Midbrain (tissue), 1 donor: ENCODE measurements around the gene SNED1.

Source experiments
- DNase-seq: peaks from one replicate; lab custom pipeline; 2025; lab: John Stamatoyannopoulos, UW

Gene SNED1

DNA sequence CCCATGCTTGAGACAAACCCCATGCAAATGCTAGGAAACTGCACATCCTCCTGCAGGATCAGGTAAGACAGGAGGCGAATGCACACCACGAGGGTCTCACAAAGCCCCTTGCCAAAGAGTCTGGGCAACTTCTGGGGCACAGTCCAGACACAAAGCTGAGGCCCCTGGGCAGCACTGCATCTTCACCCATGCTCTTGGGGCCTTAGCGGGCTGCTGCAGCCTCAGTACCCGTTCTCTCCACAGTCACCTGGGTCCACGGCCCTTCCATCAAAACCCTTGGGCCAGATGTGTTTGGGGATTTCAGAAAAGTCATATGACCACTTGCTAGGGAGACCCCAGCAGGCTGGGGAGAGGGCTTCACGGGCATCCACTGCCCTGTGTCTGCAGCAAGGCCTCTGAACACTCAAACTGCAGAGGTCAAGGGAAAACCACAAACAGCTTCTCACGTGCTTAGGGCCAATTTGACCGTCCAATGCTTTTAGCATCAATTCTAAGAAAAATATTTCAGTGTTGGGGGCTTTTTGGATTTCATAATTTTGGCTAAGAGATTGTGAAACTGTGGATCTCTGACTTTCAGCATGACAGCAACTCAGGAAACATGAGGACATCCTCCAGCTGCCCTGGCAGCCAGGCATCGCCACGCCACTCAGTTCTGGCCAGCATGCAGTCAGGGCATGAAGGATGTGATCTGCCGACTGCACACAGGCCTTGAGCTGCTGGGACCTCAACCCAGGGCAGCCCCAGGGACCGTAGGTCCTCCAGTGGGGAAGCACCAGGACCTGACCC, 130.9 kb downstream of the SNED1 start:
- no peak for DNase-seq

DNA sequence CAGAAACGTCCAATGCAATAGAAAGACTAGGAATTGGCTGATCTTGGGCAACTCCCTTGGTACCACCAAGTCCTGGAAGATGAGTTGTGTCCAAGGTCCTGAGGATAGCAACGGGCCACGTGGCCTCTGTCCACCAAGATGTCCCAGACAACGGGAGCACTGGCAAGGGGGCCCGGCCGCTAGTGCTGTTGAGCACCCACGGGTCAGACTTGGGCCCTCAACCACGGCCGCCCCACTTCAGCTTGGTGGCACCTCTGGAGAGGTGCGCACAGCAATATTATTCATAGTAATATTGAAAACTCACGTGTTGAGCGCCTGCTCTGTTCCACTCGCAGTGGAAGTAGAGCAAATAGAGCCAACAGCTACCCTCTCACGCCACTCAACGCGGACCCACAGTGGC, 131.9 kb downstream of the SNED1 start:
- DNase-seq: no peak

DNA sequence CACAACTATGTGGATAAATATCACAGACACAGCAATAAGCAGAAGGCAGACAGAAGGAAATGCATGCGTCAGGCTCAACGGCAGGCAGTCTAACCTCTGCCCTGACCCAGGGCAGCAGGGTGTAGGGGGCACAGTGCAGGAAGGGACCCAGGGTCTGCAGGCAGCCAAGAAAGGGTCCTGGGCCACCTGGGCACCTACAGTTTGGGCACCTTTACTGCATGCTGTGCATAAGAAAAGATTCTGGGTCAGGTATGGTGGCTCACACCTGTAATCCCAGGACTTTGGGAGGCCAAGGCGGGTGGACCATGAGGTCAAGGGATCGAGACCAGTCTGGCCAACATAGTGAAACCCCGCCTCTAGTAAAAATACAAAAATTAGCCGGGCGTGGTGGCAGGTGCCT, 133.1 kb downstream of the SNED1 start:
- DNase-seq: no peak

DNA sequence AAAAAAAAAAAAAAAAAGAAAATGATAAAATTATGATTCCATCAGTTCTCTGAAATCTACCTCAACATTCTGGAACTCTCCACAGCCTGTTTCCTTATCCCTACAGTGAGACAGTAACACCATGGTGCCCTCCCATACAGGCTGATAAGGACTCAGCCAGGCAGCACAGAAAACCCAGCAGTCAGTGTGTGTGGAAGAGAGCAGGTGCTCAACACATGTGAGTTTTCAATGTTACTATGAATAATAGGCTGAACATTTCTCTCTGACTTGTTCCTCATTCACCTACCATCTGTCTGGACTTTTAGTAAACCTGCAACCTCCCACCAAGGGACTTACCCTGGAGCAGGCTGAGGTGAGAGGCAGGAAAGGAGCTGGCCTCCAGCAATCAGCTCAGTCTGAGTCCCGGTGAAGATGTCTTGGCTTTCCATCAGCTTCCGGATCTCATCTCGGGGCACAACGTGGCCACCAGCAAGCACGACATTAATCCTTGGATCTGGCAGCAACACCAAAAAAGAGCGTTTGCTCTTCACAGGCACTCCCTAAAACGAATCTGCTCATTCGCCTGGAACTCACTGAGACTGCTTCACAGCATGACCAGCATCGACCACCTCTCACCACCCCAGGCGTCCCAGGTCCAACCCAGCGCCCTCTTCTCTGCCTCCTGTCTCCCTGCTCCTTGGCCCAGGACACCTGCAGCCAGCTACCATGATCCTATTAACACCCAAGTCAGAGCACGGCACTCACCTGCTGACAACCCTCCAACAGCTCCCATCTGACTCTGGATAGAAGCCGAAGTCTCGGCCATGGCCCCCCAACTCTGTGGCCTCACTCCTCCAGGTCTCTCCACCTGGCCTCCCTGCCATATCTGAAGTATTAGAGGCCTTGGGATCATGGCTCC, 134.4 kb downstream of the SNED1 start:
- no peak for DNase-seq

DNA sequence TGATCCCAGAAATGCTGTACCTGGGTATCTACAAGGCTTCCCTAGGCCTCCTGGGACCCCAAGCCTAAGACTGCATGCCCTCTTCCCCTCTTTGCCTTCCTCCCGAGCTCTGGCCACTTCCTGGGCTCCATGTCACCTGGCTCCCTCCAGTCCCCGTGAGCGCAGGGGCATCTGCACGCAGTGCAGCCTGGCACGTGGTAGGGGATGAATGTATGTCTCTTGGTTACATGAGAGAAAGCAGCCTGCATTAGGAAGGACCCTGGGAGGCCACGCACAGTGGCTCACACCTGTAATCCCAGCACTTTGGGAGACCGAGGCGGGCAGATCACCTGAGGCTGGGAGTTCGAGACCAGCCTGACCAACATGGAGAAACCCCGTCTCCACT, 135.0 kb downstream of the SNED1 start:
- DNase-seq: no peak

DNA sequence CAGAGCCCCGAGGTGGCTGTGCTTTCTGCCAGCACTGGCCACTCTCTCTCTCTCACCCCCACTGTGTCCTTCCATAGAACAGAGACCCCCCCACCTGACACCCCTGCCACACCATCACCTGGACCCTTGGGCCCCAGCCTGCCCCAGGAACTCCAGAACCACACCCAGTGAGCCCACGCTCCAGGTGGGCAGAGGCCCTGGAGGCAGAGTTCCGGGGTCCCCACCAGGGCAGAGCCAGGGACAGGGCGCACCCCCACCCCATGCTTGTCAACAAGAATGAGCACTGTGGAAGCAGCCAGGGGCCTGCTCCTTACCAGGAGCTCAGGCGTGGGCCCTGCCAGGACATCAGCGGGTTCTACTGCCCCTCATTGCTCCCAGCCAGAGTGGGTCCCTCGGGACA, 136.3 kb downstream of the SNED1 start:
- no peak for DNase-seq

DNA sequence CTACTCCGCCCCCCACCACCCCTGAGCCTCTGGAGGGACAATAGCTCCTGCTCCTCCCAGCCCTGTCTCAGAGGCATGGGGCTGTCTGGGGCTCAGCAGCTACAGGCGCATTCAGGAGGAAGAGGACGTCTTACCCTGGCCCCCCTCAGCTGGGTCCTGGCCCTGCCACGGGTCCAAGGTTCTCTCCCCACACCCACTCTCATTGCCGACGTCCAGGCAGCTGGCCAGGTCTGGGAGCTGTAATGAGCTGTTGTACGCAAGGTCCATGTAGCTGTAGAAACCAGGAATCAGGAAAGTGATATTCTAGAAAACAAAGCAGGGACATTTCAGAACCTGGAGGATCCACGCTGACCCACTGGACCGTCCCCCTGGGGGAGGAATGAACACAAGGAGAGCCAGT, 137.3 kb downstream of the SNED1 start:
- DNase-seq: peak; percentile 12

DNA sequence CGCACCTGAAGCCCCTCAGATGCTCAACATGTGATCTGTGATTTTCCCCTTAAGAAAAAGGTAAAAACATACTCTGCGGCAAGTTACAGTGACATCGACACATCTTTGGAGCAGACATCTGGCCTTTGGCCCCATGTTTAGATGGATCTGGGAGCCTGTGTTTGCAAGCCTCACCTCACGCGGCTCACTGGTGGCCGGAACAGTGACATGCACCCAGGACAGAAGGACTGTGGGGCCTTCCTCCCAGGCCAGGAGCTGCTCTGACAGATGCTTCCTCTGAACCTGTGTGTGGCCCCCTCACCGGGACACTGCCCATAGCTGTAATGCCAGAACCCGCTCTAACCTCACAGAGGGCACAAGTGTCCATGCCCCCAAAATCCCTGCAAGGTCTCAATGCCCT, 137.8 kb downstream of the SNED1 start:
- DNase-seq: no peak

DNA sequence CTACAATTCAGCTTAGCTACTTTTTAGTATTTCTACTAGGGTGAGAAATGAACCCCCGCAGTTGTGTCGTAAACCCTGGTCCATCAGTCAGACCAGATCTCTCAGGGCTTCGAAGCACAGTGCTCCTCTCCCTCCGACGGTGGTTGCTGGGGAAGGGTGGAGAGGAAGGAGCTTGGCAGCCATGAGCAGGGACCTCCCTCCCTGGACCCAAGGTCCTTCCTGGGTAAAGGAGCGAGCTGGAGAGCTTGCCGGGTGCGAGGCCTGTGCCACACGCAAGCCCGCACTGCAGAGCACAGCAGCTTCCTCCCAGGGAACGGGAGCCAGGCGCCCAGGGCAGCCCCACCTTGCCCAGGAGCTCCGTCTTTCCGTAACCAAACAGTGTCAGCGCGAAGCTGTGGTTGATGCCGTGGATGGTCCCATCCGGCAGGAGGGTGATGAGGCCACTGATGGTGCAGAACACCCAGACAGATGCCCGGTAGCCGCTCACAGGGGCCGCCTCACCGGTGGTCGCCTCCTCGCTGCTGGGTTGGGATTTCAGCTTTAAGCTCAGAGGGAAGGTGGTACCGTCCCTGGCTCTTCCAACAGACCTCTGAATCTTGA, 138.3 kb downstream of the SNED1 start:
- DNase-seq: no peak

DNA sequence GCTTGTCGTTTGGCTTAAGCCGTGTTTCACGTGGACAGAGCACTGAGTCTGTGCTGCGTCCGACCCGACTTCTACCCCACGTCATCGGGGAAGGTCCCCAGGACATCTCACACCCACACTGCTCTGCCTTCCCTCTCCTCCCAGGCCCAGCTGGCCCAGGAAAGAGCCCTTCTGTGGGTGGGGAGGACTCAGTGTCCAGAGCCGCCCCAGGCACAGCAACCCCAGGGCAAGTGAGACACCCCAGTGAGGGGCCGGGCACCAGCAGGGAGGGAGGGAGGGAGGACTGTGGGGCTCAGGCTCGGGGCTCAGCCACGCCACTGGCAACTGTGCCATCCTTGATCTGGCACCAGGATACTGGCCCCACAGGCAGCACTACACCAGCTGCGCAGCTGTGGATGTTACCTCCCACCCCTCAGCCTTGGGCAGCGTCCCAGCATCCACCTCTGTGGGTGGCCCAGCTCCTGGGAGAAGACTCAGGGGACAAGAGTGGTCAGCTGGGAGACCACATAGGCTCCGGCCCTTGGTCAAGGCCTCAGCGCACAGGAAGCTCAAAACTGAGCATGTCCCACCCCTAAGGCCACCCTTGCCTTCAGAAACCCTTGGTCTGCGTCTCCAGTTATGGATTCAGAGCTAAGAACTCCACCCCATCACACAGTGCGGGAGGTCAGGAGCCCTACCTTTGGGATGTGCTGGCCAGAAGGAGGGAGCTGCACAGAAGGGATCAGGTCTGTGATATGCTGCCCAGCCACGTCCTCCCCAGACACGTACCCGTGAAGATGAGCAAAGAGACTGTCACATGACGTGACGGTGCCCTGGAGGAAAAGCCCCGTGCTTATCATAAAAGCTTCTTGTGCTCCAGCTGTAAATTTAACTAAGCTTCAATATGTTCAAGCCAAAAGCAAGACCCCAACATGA, 139.1 kb downstream of the SNED1 start:
- DNase-seq: no peak

DNA sequence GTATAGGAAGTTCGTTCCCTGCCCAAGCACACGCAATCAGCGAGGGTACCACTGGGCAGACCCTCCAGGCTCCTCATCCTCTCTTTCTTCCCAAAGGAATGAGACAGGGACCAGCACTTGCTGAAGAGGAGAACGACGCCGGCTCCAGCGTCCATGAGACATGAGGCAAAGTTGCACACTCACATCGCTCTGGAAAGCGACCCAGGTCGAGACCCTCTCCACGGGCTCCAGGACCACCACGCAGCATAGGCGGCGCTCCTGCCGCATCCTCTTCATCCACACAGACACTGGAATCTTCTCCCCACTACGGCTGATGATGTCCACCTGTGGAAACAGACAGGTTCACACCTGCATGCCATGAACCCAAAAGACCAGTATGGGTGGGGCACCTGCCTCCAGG, 140.1 kb downstream of the SNED1 start:
- no peak for DNase-seq

DNA sequence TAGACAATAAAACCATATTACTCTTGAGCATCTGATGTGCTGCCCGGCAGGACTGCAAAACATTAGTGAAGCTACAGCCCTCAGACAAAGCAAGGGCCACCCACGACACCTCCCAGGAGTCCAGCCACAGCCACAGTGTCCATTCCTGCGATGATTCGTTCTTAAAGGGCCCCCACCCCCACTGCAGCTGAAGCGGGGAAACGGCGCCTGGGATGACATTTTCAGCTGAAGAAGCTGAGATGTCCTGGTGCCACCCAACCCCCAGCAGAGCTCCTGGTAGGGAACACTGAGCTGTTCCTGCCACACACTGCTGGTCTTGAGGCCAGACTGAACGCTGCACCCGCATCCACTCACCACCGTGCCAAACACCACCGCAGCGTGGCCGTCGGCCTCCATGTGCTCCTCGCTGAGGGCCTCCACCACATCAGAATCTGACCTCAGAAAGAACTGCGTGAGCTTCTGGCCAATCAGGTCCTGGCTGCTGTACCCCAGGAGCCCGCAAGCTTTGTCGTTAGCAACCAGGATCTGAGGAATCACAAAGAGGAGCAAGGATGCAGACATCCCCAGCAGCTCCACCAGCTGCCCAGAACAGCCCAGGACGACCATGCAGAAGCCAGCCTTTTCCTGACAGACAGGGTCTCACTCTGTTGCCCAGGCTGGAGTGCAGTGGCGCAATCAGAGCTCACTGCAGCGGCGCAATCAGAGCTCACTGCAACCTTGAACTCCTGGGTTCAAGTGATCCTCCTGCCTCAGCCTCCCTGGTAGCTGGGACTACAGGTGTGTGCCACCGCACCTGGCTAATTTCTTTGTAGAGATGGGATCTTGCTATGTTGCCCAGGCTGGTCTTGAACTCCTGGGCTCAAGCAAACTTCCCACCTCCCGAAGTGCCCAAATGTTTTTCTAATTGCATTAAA, 141.4 kb downstream of the SNED1 start:
- no peak for DNase-seq

DNA sequence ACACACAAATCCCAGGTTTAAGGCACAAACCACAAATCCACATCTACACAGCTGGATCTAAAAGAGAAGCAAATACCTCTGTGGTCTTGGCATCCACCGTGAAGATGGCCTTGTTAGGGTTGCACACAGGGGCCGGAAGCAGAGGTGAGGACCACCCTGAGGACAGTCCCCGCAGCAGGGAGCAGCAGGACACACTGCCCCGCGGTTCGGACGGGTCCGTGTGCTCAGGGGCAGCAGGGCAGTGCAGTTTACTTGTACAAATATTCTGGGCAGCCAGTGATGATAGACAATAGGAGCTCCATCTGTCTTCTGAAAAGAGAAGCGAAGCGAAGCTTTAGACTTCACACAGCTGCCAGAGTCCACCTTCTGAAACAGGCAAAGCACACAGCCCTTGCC, 142.0 kb downstream of the SNED1 start:
- DNase-seq: no peak

DNA sequence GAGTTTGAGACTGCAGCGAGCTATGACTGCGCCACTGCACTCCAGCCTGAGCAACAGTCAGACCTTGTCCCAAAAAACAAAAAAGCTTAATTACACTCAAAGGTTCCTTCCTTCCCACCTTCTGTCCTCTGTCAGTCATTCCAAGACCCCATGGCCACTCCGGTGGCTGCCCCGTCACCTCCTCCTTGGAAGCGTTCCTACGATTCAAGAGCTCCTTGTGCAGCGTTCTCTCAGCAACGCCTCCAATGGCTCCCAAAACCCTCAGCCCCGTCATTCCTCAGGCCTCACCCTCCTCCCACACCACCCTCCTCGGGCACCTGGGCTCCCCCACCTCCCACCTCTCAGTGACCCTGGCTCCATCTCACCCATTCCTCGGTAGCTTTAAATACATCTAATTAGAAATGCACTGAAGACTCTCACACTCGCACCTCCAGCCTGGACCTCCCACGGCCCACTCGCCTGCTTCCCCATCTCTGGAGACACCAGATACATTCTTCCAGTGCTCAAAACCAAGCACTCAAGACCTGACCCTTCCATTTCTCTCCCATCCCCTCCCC, 142.9 kb downstream of the SNED1 start:
- DNase-seq: no peak

DNA sequence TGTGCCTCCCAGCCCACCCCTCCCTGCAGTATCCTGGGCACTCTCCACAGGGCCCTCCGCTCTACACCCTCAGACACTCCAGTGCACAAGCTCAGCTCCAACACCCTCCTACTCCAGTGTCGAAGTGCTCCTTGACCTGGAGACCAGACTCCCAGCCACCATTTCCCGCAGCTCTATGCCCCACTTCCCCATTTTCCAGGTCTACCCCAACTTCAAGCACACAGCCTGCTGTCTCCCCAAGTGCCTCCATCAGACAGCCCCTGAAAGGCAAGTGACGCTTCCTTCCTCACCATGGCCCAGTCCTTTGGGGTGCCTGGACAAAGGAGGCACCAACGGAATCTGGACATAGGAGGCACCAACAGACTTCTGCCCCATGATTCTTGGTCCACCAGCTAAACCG, 143.6 kb downstream of the SNED1 start:
- no peak for DNase-seq

DNA sequence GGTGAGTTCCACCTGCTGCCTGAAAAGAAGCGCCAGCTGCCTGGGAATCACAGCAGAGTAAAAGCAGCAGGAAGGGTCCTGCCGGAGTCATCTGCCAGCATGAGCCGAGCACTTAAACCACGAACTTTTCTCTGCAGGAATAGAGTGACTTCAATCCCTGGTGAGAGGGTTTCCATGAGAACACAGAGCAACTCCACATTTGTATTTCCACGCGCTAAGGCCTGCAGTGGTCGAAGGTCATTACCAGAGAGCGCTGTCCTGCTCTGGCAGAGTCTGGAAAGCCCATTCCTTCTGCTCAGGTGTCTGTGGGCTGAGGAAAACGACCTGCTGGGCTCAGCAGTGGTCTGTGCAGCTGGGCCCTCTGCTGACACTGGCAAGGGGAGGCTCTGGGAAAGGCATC, 144.2 kb downstream of the SNED1 start:
- no peak for DNase-seq
